ENCODE measurements around the gene UCP2. TPM values are rescaled to one million over a fixed set of nuclear protein-coding genes. Genes with fewer than 3 reads are reported as not detected.

Gene UCP2
- total and polyA plus RNA-seq, 2 donors: 31.4 to 119 TPM

GRCh38 chr11:73958521-73959141 is 24.0 kb downstream of the UCP2 start:
- 95% methylated on average over 18 of the region's 18 CpGs for WGBS
- DNase-seq (ENCODE audit: low read depth in 6 of 9, low spot score in 9 of 9): no peak
- Histone ChIP-seq H3K27ac (ENCODE audit: low read depth in 1 of 2, low read length in 1 of 2) (no peak overlapping the region), H3K27me3 (ENCODE audit: control insufficient read depth in 2 of 2, insufficient read depth in 1 of 2, low read length in 1 of 2) (peaks cover 0 to 10% of the 10 kb centered on the region in 2 donors), H3K4me1 (ENCODE audit: control insufficient read depth in 2 of 2, insufficient read depth in 2 of 2, low read length in 2 of 2) (no peaks in the 10 kb centered on the region), H3K4me3 (ENCODE audit: low read length in 2 of 2) (no peak overlapping the region), H3K9me3 (ENCODE audit: control insufficient read depth in 2 of 2, insufficient read depth in 1 of 2, low read length in 1 of 2) (no peaks in the 10 kb centered on the region), H3K36me3 (ENCODE audit: control insufficient read depth in 2 of 2, insufficient read depth in 2 of 2, low read length in 1 of 2) (no peaks in the 10 kb centered on the region)

GRCh38 chr11:73957654-73958361 is 24.8 kb downstream of the UCP2 start:
- WGBS: 65% methylated on average over 25 of the region's 25 CpGs
- H3K27me3 ChIP-seq (ENCODE audit: control insufficient read depth in 2 of 2, insufficient read depth in 1 of 2, low read length in 1 of 2): peaks cover 0 to 10% of the 10 kb centered on the region in 2 donors
- H3K4me3 ChIP-seq (ENCODE audit: low read length in 2 of 2): no peak overlapping the region
- no peaks in the 10 kb centered on the region for H3K4me1 ChIP-seq (ENCODE audit: control insufficient read depth in 2 of 2, insufficient read depth in 2 of 2, low read length in 2 of 2)
- no peaks in the 10 kb centered on the region for H3K9me3 ChIP-seq (ENCODE audit: control insufficient read depth in 2 of 2, insufficient read depth in 1 of 2, low read length in 1 of 2)
- H3K36me3 ChIP-seq (ENCODE audit: control insufficient read depth in 2 of 2, insufficient read depth in 2 of 2, low read length in 1 of 2): no peaks in the 10 kb centered on the region
- no peak overlapping the region for H3K27ac ChIP-seq (ENCODE audit: low read depth in 1 of 2, low read length in 1 of 2)
- no peak for DNase-seq (ENCODE audit: low read depth in 6 of 9, low spot score in 9 of 9)

GRCh38 chr11:73956876-73957653 is 25.6 kb downstream of the UCP2 start:
- peaks cover 0 to 10% of the 10 kb centered on the region in 2 donors for H3K27me3 ChIP-seq (ENCODE audit: control insufficient read depth in 2 of 2, insufficient read depth in 1 of 2, low read length in 1 of 2)
- H3K36me3 ChIP-seq (ENCODE audit: control insufficient read depth in 2 of 2, insufficient read depth in 2 of 2, low read length in 1 of 2): no peaks in the 10 kb centered on the region
- H3K9me3 ChIP-seq (ENCODE audit: control insufficient read depth in 2 of 2, insufficient read depth in 1 of 2, low read length in 1 of 2): no peaks in the 10 kb centered on the region
- H3K4me1 ChIP-seq (ENCODE audit: control insufficient read depth in 2 of 2, insufficient read depth in 2 of 2, low read length in 2 of 2): no peaks in the 10 kb centered on the region
- WGBS: 50% methylated on average over 29 of the region's 29 CpGs
- DNase-seq (ENCODE audit: low read depth in 6 of 9, low spot score in 9 of 9): no peak
- H3K27ac ChIP-seq (ENCODE audit: low read depth in 1 of 2, low read length in 1 of 2): no peak overlapping the region
- H3K4me3 ChIP-seq (ENCODE audit: low read length in 2 of 2): no peak overlapping the region

- DNase-seq (ENCODE audit: low read depth in 6 of 9, low spot score in 9 of 9): no peak
- H3K4me1 ChIP-seq (ENCODE audit: control insufficient read depth in 2 of 2, insufficient read depth in 2 of 2, low read length in 2 of 2): no peaks in the 10 kb centered on the region
- H3K9me3 ChIP-seq (ENCODE audit: control insufficient read depth in 2 of 2, insufficient read depth in 1 of 2, low read length in 1 of 2): no peaks in the 10 kb centered on the region
- H3K27ac ChIP-seq (ENCODE audit: low read depth in 1 of 2, low read length in 1 of 2): no peak overlapping the region
- peaks cover 0 to under 1% of the 10 kb centered on the region in 2 donors for H3K27me3 ChIP-seq (ENCODE audit: control insufficient read depth in 2 of 2, insufficient read depth in 1 of 2, low read length in 1 of 2)
- WGBS: 96% methylated on average over 7 of the region's 7 CpGs
- H3K4me3 ChIP-seq (ENCODE audit: low read length in 2 of 2): no peak overlapping the region
- no peaks in the 10 kb centered on the region for H3K36me3 ChIP-seq (ENCODE audit: control insufficient read depth in 2 of 2, insufficient read depth in 2 of 2, low read length in 1 of 2)
These were observed 30.8 kb downstream of the UCP2 start for GRCh38 chr11:73951797-73952196.

GRCh38 chr11:73950869-73951710 is 31.6 kb downstream of the UCP2 start, which contains the start of gene DNAJB13:
Gene DNAJB13, plus strand, starts transcription at chr11:73951026. Its CDS starts 44 bp downstream, at chr11:73951070.
- WGBS: 96% methylated on average over 12 of the region's 12 CpGs
- H3K27ac ChIP-seq (ENCODE audit: low read depth in 1 of 2, low read length in 1 of 2): no peak within 1 kb of the TSS
- H3K36me3 ChIP-seq (ENCODE audit: control insufficient read depth in 2 of 2, insufficient read depth in 2 of 2, low read length in 1 of 2): no peaks in the 10 kb centered on the region
- DNase-seq (ENCODE audit: low read depth in 6 of 9, low spot score in 9 of 9): peak in 2 of 9 donors; percentile 55 to 64
- no peaks in the 10 kb centered on the region for H3K27me3 ChIP-seq (ENCODE audit: control insufficient read depth in 2 of 2, insufficient read depth in 1 of 2, low read length in 1 of 2)
- H3K4me1 ChIP-seq (ENCODE audit: control insufficient read depth in 2 of 2, insufficient read depth in 2 of 2, low read length in 2 of 2): no peaks in the 10 kb centered on the region
- no peaks in the 10 kb centered on the region for H3K9me3 ChIP-seq (ENCODE audit: control insufficient read depth in 2 of 2, insufficient read depth in 1 of 2, low read length in 1 of 2)
- H3K4me3 ChIP-seq (ENCODE audit: low read length in 2 of 2): no peak within 1 kb of the TSS

- DNase-seq (ENCODE audit: low read depth in 6 of 9, low spot score in 9 of 9): no peak
- no peaks in the 10 kb centered on the region for H3K27me3 ChIP-seq (ENCODE audit: control insufficient read depth in 2 of 2, insufficient read depth in 1 of 2, low read length in 1 of 2)
- WGBS: 97% methylated on average over 5 of the region's 5 CpGs
- H3K27ac ChIP-seq (ENCODE audit: low read depth in 1 of 2, low read length in 1 of 2): no peak overlapping the region
- no peaks in the 10 kb centered on the region for H3K9me3 ChIP-seq (ENCODE audit: control insufficient read depth in 2 of 2, insufficient read depth in 1 of 2, low read length in 1 of 2)
- H3K4me1 ChIP-seq (ENCODE audit: control insufficient read depth in 2 of 2, insufficient read depth in 2 of 2, low read length in 2 of 2): no peaks in the 10 kb centered on the region
- H3K4me3 ChIP-seq (ENCODE audit: low read length in 2 of 2): no peak overlapping the region
- H3K36me3 ChIP-seq (ENCODE audit: control insufficient read depth in 2 of 2, insufficient read depth in 2 of 2, low read length in 1 of 2): no peaks in the 10 kb centered on the region
These were observed 32.7 kb downstream of the UCP2 start for GRCh38 chr11:73949912-73950311.

- Histone ChIP-seq H3K27me3 (ENCODE audit: control insufficient read depth in 2 of 2, insufficient read depth in 1 of 2, low read length in 1 of 2) (no peaks in the 10 kb centered on the region), H3K27ac (ENCODE audit: low read depth in 1 of 2, low read length in 1 of 2) (no peak overlapping the region), H3K36me3 (ENCODE audit: control insufficient read depth in 2 of 2, insufficient read depth in 2 of 2, low read length in 1 of 2) (no peaks in the 10 kb centered on the region), H3K9me3 (ENCODE audit: control insufficient read depth in 2 of 2, insufficient read depth in 1 of 2, low read length in 1 of 2) (no peaks in the 10 kb centered on the region), H3K4me1 (ENCODE audit: control insufficient read depth in 2 of 2, insufficient read depth in 2 of 2, low read length in 2 of 2) (no peaks in the 10 kb centered on the region), H3K4me3 (ENCODE audit: low read length in 2 of 2) (no peak overlapping the region)
- DNase-seq (ENCODE audit: low read depth in 6 of 9, low spot score in 9 of 9): no peak
- 67% methylated on average over 4 of the region's 4 CpGs for WGBS
These were observed 33.4 kb downstream of the UCP2 start for GRCh38 chr11:73949246-73949645.

GRCh38 chr11:73946798-73947458 is 35.7 kb downstream of the UCP2 start:
- H3K36me3 ChIP-seq (ENCODE audit: control insufficient read depth in 2 of 2, insufficient read depth in 2 of 2, low read length in 1 of 2): no peaks in the 10 kb centered on the region
- H3K27ac ChIP-seq (ENCODE audit: low read depth in 1 of 2, low read length in 1 of 2): no peak overlapping the region
- H3K4me1 ChIP-seq (ENCODE audit: control insufficient read depth in 2 of 2, insufficient read depth in 2 of 2, low read length in 2 of 2): no peaks in the 10 kb centered on the region
- WGBS: 77% methylated on average over 13 of the region's 13 CpGs
- no peaks in the 10 kb centered on the region for H3K27me3 ChIP-seq (ENCODE audit: control insufficient read depth in 2 of 2, insufficient read depth in 1 of 2, low read length in 1 of 2)
- H3K4me3 ChIP-seq (ENCODE audit: low read length in 2 of 2): no peak overlapping the region
- no peaks in the 10 kb centered on the region for H3K9me3 ChIP-seq (ENCODE audit: control insufficient read depth in 2 of 2, insufficient read depth in 1 of 2, low read length in 1 of 2)
- no peak for DNase-seq (ENCODE audit: low read depth in 6 of 9, low spot score in 9 of 9)

Measured in thymus (tissue), 11 donors.